Measurements from ENCODE around the gene MAGEA8. TPM values are rescaled to one million over a fixed set of nuclear protein-coding genes. Genes with fewer than 3 reads are reported as not detected.
"Not testable (repeated sequence)": the region's sequence is repeated elsewhere in the genome, so short reads cannot be mapped to it uniquely, and the experiment has no call there.

MAGEA8 gene
- not detected in 2 replicates for total RNA-seq (2022)
- Bru-seq, nascent RNA = not detected
- not detected for BruChase-seq, experiment 1, labeled RNA remaining after a 6-hour chase
- not detected for BruChase-seq, experiment 2, labeled RNA remaining after a 2-hour chase
- long read RNA-seq = 0 reads

GRCh38 chrX:149881081-149881711 is at the start of gene MAGEA8:
Gene MAGEA8, plus strand, starts transcription at chrX:149881183. Its CDS starts 3,090 bp downstream, at chrX:149884273.
- Mint-ChIP-seq H3K36me3 (ENCODE audit: insufficient read depth, unreplicated experiment) (no peaks in the 10 kb centered on the region), H3K4me3 (ENCODE audit: low read depth, unreplicated experiment) (no peak within 1 kb of the TSS), H3K27me3 (ENCODE audit: unreplicated experiment) (no peaks in the 10 kb centered on the region), H3K9me3 (ENCODE audit: low read depth, unreplicated experiment) (no peaks in the 10 kb centered on the region), H3K27ac (ENCODE audit: unreplicated experiment) (no peak within 1 kb of the TSS), H3K4me1 (ENCODE audit: low read depth, unreplicated experiment) (peaks cover 14% of the 10 kb centered on the region)
- BruUV-seq (replicated peaks) = no TSS peak
- DNase-seq = no peak
- TF ChIP-seq CTCF (IDR thresholded peaks at IDR 0.05; ENCODE audit: unreplicated experiment) = peak; percentile 38
- CTCF ChIA-PET = no interaction called here
- intact Hi-C loops (cut with micrococcal nuclease; ENCODE audit: unreplicated experiment) = no loop called here

GRCh38 chrX:149831473-149831872 is 49.5 kb upstream of the MAGEA8 start:
- H3K27me3 Mint-ChIP-seq (ENCODE audit: unreplicated experiment) = peaks cover 27% of the 10 kb centered on the region
- no peaks in the 10 kb centered on the region for H3K36me3 Mint-ChIP-seq (ENCODE audit: insufficient read depth, unreplicated experiment)
- intact Hi-C loops (cut with micrococcal nuclease; ENCODE audit: unreplicated experiment) = no loop called here
- no TSS peak for BruUV-seq (replicated peaks)
- no peaks in the 10 kb centered on the region for H3K4me1 Mint-ChIP-seq (ENCODE audit: low read depth, unreplicated experiment)
- CTCF ChIA-PET = no interaction called here
- no peak for TF ChIP-seq CTCF (IDR thresholded peaks at IDR 0.05; ENCODE audit: unreplicated experiment)
- H3K9me3 Mint-ChIP-seq (ENCODE audit: low read depth, unreplicated experiment) = no peaks in the 10 kb centered on the region
- no peak overlapping the region for H3K27ac Mint-ChIP-seq (ENCODE audit: unreplicated experiment)
- DNase-seq = no peak
- no peak overlapping the region for H3K4me3 Mint-ChIP-seq (ENCODE audit: low read depth, unreplicated experiment)

- DNase-seq; H3K9me3 Mint-ChIP-seq (ENCODE audit: low read depth, unreplicated experiment); H3K4me1 Mint-ChIP-seq (ENCODE audit: low read depth, unreplicated experiment); H3K27ac Mint-ChIP-seq (ENCODE audit: unreplicated experiment); H3K36me3 Mint-ChIP-seq (ENCODE audit: insufficient read depth, unreplicated experiment); intact Hi-C loops (cut with micrococcal nuclease; ENCODE audit: unreplicated experiment); CTCF ChIA-PET; BruUV-seq (replicated peaks); H3K4me3 Mint-ChIP-seq (ENCODE audit: low read depth, unreplicated experiment): not testable (repeated sequence)
- H3K27me3 Mint-ChIP-seq (ENCODE audit: unreplicated experiment) = peaks cover 11% of the 10 kb centered on the region
These were observed 44.3 kb upstream of the MAGEA8 start for GRCh38 chrX:149836728-149837127.

GRCh38 chrX:149837167-149837566 is 43.8 kb upstream of the MAGEA8 start:
- BruUV-seq (replicated peaks) = no TSS peak
- no peak for TF ChIP-seq CTCF (IDR thresholded peaks at IDR 0.05; ENCODE audit: unreplicated experiment)
- Mint-ChIP-seq H3K4me1 (ENCODE audit: low read depth, unreplicated experiment) (no peaks in the 10 kb centered on the region), H3K4me3 (ENCODE audit: low read depth, unreplicated experiment) (no peak overlapping the region), H3K27me3 (ENCODE audit: unreplicated experiment) (peaks cover 11% of the 10 kb centered on the region), H3K36me3 (ENCODE audit: insufficient read depth, unreplicated experiment) (no peaks in the 10 kb centered on the region), H3K9me3 (ENCODE audit: low read depth, unreplicated experiment) (no peaks in the 10 kb centered on the region), H3K27ac (ENCODE audit: unreplicated experiment) (no peak overlapping the region)
- intact Hi-C loops (cut with micrococcal nuclease; ENCODE audit: unreplicated experiment) = no loop called here
- CTCF ChIA-PET = no interaction called here
- DNase-seq = no peak

- H3K4me3 Mint-ChIP-seq (ENCODE audit: low read depth, unreplicated experiment) = no peak overlapping the region
- CTCF ChIA-PET = no interaction called here
- no peak for TF ChIP-seq CTCF (IDR thresholded peaks at IDR 0.05; ENCODE audit: unreplicated experiment)
- BruUV-seq (replicated peaks) = no TSS peak
- DNase-seq = no peak
- H3K4me1 Mint-ChIP-seq (ENCODE audit: low read depth, unreplicated experiment) = no peaks in the 10 kb centered on the region
- peaks cover 11% of the 10 kb centered on the region for H3K27me3 Mint-ChIP-seq (ENCODE audit: unreplicated experiment)
- no peaks in the 10 kb centered on the region for H3K9me3 Mint-ChIP-seq (ENCODE audit: low read depth, unreplicated experiment)
- no peak overlapping the region for H3K27ac Mint-ChIP-seq (ENCODE audit: unreplicated experiment)
- H3K36me3 Mint-ChIP-seq (ENCODE audit: insufficient read depth, unreplicated experiment) = no peaks in the 10 kb centered on the region
- intact Hi-C loops (cut with micrococcal nuclease; ENCODE audit: unreplicated experiment) = no loop called here
These were observed 43.3 kb upstream of the MAGEA8 start for GRCh38 chrX:149837639-149838038.

All from Calu3 (cell line).